Liver (tissue), 9 donors: ENCODE data around the gene TRIP12. TPM values are rescaled to one million over a fixed set of nuclear protein-coding genes. Genes with fewer than 3 reads are reported as not detected.

Source experiments
- DNase-seq: peaks from one replicate; pipeline ENCODE4 v3.0.0-alpha.2; 2017; ENCODE audit warnings: low spot score
- H3K27ac ChIP-seq, 2 donors: one replicate each; pipeline ENCODE4 v1.7.0; 2013; ENCODE audit warnings: inconsistent platforms in 2 of 2, low read length in 2 of 2, control low read depth in 1 of 2, low read depth in 1 of 2, mild to moderate bottlenecking in 1 of 2
- H3K27me3 ChIP-seq, 4 donors: one replicate each; pipeline versions ENCODE4 v1.6.1 to v1.7.0; 2013; ENCODE audit warnings: low read length in 3 of 4, inconsistent platforms in 1 of 4, mild to moderate bottlenecking in 1 of 4, moderate library complexity in 1 of 4; ENCODE audit not compliant: control insufficient read depth in 4 of 4, insufficient read depth in 4 of 4
- H3K36me3 ChIP-seq, 4 donors: one replicate each; pipeline versions ENCODE4 v1.6.1 to v1.7.0; 2013; ENCODE audit warnings: low read length in 3 of 4, mild to moderate bottlenecking in 3 of 4, low read depth in 1 of 4, moderate library complexity in 1 of 4; ENCODE audit not compliant: control insufficient read depth in 4 of 4, insufficient read depth in 3 of 4
- H3K4me1 ChIP-seq, 4 donors: one replicate each; pipeline versions ENCODE4 v1.6.1 to v1.7.0; 2013; ENCODE audit warnings: low read length in 3 of 4, mild to moderate bottlenecking in 3 of 4, moderate library complexity in 1 of 4; ENCODE audit not compliant: control insufficient read depth in 4 of 4, insufficient read depth in 4 of 4
- H3K4me3 ChIP-seq, 3 donors: one replicate each; pipeline versions ENCODE4 v1.6.1 to v1.7.0; 2013; ENCODE audit warnings: low read length in 3 of 3, control low read depth in 1 of 3, low read depth in 1 of 3, mild to moderate bottlenecking in 1 of 3
- H3K9ac ChIP-seq, 2 donors: one replicate each; pipeline ENCODE4 v1.7.0; 2013; ENCODE audit warnings: low read length in 2 of 2, mild to moderate bottlenecking in 2 of 2, moderate library complexity in 2 of 2, control low read depth in 1 of 2, low read depth in 1 of 2
- H3K9me3 ChIP-seq, 4 donors: one replicate each; pipeline versions ENCODE4 v1.6.1 to v1.7.0; 2013; ENCODE audit warnings: low read length in 3 of 4; ENCODE audit not compliant: control insufficient read depth in 4 of 4
- EGR1 ChIP-seq, 2 donors: IDR thresholded peaks; 2 replicates each; pipeline ENCODE4 v1.6.1; 2016 to 2018; ENCODE audit warnings: antibody characterized with exemption in 2 of 2, low read depth in 2 of 2
- FOXA2 ChIP-seq: IDR thresholded peaks from 2 replicates; pipeline ENCODE4 v1.6.1; 2016; ENCODE audit warnings: antibody characterized with exemption
- GABPA ChIP-seq, 2 donors: IDR thresholded peaks in 1 of 2; conservative IDR thresholded peaks in 1 of 2; 2 replicates each; pipeline ENCODE4 v1.6.1; 2016; ENCODE audit warnings: antibody characterized with exemption in 2 of 2, mild to moderate bottlenecking in 1 of 2, moderate library complexity in 1 of 2
- HNF4A ChIP-seq, 2 donors: conservative IDR thresholded peaks; 2 replicates each; pipeline ENCODE4 v1.6.1; 2016; ENCODE audit warnings: antibody characterized with exemption in 2 of 2, mild to moderate bottlenecking in 2 of 2
- HNF4G ChIP-seq: IDR thresholded peaks from 2 replicates; pipeline ENCODE4 v1.6.1; 2016; ENCODE audit warnings: antibody characterized with exemption
- JUND ChIP-seq, 2 donors: IDR thresholded peaks; 2 replicates each; pipeline ENCODE4 v1.6.1; 2016; ENCODE audit warnings: antibody characterized with exemption in 2 of 2
- RAD21 ChIP-seq, 2 donors: IDR thresholded peaks; 2 replicates each; pipeline ENCODE4 v1.6.1; 2016; ENCODE audit warnings: antibody characterized with exemption in 2 of 2, mild to moderate bottlenecking in 2 of 2
- RXRA ChIP-seq, 2 donors: IDR thresholded peaks; 2 replicates each; pipeline ENCODE4 v1.6.1; 2017 to 2018; ENCODE audit warnings: antibody characterized with exemption in 2 of 2, mild to moderate bottlenecking in 1 of 2
- SP1 ChIP-seq: IDR thresholded peaks from 2 replicates; pipeline ENCODE4 v1.6.1; 2018; ENCODE audit warnings: antibody characterized with exemption, mild to moderate bottlenecking
- TAF1 ChIP-seq: conservative IDR thresholded peaks from 2 replicates; pipeline ENCODE4 v1.6.1; 2016; ENCODE audit warnings: antibody characterized with exemption, mild to moderate bottlenecking
- YY1 ChIP-seq: IDR thresholded peaks from 2 replicates; pipeline ENCODE4 v1.6.1; 2016; ENCODE audit warnings: antibody characterized with exemption, mild to moderate bottlenecking
- WGBS: extraction: QIAGEN DNeasy Blood & Tissue Kit; methylation state at CpG from one replicate; pipeline ENCODE4 v1.1.7; 2013; 5-methylcytosine and 5-hydroxymethylcytosine counted together
- polyA plus RNA-seq, 2 donors: library from polyadenylated mRNA; stranded (reverse) in 1 of 2; unstranded in 1 of 2; fragments of 200-250 nt in 1 of 2; fragments of >200 nt in 1 of 2; fragmentation: Nextera tagmentation in 1 of 2; extraction: Ambion mirVana in 1 of 2; gene quantifications; one replicate each; pipeline versions ENCODE4 v1.2.1 to v1.2.3, GENCODE V29; 2013 to 2015
- total RNA-seq, 2 donors: library from RNA; depleted of rRNA; stranded (reverse); fragments of >200 nt; gene quantifications; one replicate each; pipeline ENCODE4 v1.2.3, GENCODE V29; 2014
- TF ChIP-seq, protein P1 (sequence below): IDR thresholded peaks from 2 replicates; pipeline ENCODE4 v1.6.1; 2016; ENCODE audit warnings: antibody characterized with exemption, mild to moderate bottlenecking
- TF ChIP-seq, protein P2 (sequence below): IDR thresholded peaks from 2 replicates; pipeline ENCODE4 v1.6.1; 2016; ENCODE audit warnings: antibody characterized with exemption
- TF ChIP-seq, protein P3 (sequence below): IDR thresholded peaks from 2 replicates; pipeline ENCODE4 v1.6.1; 2016; ENCODE audit warnings: antibody characterized with exemption
- TF ChIP-seq, protein P4 (sequence below): IDR thresholded peaks from 2 replicates; pipeline ENCODE4 v1.6.1; 2016; ENCODE audit warnings: antibody characterized with exemption
- donor health status: healthy.
- donor health status: healthy.
- donor health status: healthy.
- donor health status: healthy.
- donor health status: healthy.

Gene TRIP12
- total and polyA plus RNA-seq, 4 donors, result 13.9 to 128 (median 67.4) TPM

DNA sequence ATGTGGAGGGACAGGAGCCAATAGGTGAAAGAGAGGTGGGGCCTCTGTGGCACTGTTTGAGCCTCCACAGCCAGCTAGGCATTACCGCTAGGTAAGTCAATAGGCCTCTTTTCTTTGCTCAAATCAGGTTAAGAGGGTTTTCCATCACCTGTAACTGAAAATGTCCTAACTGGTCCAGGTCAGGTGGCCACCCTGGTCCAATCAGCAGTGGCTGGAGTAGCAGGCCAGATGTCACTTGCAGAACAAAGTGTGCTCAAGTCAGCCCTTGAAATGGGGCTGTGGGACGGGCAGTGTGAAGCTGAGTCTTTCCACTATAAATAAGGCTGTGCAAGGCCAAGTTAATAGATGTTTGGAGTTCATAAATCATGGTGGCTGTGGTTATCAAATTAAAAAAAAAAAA lies 21.4 kb upstream of the TRIP12 start:
- Histone ChIP-seq H3K4me1 (no peaks in the 10 kb centered on the region), H3K27me3 (no peaks in the 10 kb centered on the region), H3K9ac (no peak overlapping the region), H3K9me3 (no peaks in the 10 kb centered on the region), H3K36me3 (no peaks in the 10 kb centered on the region), H3K4me3 (no peak overlapping the region), H3K27ac (no peak overlapping the region)
- WGBS, result 100% methylated on average over 2 of the region's 2 CpGs
- DNase-seq, result no peak
- TF ChIP-seq RXRA (IDR thresholded peaks at IDR 0.05), result no peak
- no peak for TF ChIP-seq SP1
- no peak for TF ChIP-seq TAF1
- no peak for TF ChIP-seq RAD21 (IDR thresholded peaks at IDR 0.05)
- TF ChIP-seq, protein P1, sequence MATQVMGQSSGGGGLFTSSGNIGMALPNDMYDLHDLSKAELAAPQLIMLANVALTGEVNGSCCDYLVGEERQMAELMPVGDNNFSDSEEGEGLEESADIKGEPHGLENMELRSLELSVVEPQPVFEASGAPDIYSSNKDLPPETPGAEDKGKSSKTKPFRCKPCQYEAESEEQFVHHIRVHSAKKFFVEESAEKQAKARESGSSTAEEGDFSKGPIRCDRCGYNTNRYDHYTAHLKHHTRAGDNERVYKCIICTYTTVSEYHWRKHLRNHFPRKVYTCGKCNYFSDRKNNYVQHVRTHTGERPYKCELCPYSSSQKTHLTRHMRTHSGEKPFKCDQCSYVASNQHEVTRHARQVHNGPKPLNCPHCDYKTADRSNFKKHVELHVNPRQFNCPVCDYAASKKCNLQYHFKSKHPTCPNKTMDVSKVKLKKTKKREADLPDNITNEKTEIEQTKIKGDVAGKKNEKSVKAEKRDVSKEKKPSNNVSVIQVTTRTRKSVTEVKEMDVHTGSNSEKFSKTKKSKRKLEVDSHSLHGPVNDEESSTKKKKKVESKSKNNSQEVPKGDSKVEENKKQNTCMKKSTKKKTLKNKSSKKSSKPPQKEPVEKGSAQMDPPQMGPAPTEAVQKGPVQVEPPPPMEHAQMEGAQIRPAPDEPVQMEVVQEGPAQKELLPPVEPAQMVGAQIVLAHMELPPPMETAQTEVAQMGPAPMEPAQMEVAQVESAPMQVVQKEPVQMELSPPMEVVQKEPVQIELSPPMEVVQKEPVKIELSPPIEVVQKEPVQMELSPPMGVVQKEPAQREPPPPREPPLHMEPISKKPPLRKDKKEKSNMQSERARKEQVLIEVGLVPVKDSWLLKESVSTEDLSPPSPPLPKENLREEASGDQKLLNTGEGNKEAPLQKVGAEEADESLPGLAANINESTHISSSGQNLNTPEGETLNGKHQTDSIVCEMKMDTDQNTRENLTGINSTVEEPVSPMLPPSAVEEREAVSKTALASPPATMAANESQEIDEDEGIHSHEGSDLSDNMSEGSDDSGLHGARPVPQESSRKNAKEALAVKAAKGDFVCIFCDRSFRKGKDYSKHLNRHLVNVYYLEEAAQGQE, result no peak
- TF ChIP-seq HNF4G, result no peak
- TF ChIP-seq EGR1 (IDR thresholded peaks at IDR 0.05; ENCODE audit: low read depth in 2 of 2), result no peak
- no peak for TF ChIP-seq JUND (IDR thresholded peaks at IDR 0.05)
- TF ChIP-seq, protein P2, sequence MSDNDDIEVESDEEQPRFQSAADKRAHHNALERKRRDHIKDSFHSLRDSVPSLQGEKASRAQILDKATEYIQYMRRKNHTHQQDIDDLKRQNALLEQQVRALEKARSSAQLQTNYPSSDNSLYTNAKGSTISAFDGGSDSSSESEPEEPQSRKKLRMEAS, result no peak
- TF ChIP-seq HNF4A (conservative IDR thresholded peaks at IDR 0.05), result no peak
- TF ChIP-seq, protein P3, sequence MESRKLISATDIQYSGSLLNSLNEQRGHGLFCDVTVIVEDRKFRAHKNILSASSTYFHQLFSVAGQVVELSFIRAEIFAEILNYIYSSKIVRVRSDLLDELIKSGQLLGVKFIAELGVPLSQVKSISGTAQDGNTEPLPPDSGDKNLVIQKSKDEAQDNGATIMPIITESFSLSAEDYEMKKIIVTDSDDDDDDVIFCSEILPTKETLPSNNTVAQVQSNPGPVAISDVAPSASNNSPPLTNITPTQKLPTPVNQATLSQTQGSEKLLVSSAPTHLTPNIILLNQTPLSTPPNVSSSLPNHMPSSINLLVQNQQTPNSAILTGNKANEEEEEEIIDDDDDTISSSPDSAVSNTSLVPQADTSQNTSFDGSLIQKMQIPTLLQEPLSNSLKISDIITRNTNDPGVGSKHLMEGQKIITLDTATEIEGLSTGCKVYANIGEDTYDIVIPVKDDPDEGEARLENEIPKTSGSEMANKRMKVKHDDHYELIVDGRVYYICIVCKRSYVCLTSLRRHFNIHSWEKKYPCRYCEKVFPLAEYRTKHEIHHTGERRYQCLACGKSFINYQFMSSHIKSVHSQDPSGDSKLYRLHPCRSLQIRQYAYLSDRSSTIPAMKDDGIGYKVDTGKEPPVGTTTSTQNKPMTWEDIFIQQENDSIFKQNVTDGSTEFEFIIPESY, result no peak
- no peak for TF ChIP-seq YY1
- TF ChIP-seq GABPA (IDR thresholded peaks at IDR 0.05 in 1 of 2, conservative IDR thresholded peaks at IDR 0.05 in 1 of 2), result no peak
- no peak for TF ChIP-seq FOXA2
- TF ChIP-seq, protein P4, sequence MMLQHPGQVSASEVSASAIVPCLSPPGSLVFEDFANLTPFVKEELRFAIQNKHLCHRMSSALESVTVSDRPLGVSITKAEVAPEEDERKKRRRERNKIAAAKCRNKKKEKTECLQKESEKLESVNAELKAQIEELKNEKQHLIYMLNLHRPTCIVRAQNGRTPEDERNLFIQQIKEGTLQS, result no peak

DNA sequence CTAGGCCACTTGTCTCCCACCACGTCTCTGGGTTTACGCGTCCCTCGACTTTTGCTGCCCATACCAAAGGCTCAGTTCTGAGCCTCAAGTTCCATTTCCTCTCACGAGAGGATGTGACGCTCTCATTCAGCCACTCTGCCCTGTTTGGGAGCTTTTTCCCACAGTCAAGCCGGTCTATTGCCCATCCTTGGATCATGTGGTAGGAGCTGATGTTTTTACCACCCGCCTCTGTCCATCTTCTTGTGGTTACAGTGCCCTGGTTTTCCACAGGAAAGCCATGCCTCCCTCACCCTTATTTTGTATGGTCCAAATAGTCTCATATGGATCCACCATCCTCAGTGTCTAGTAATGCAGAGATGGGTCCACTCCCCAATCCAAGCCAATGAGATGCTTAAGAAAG lies 20.9 kb upstream of the TRIP12 start:
- no peak for DNase-seq
- no peak overlapping the region for H3K4me3 ChIP-seq
- H3K36me3 ChIP-seq, result no peaks in the 10 kb centered on the region
- no peak overlapping the region for H3K27ac ChIP-seq
- no peak overlapping the region for H3K9ac ChIP-seq
- H3K27me3 ChIP-seq, result no peaks in the 10 kb centered on the region
- H3K9me3 ChIP-seq, result no peaks in the 10 kb centered on the region
- H3K4me1 ChIP-seq, result no peaks in the 10 kb centered on the region
- TF ChIP-seq GABPA (IDR thresholded peaks at IDR 0.05 in 1 of 2, conservative IDR thresholded peaks at IDR 0.05 in 1 of 2), result no peak
- no peak for TF ChIP-seq RAD21 (IDR thresholded peaks at IDR 0.05)
- TF ChIP-seq RXRA (IDR thresholded peaks at IDR 0.05), result no peak
- TF ChIP-seq, protein P2, result no peak
- no peak for TF ChIP-seq TAF1
- no peak for TF ChIP-seq YY1
- no peak for TF ChIP-seq FOXA2
- TF ChIP-seq, protein P3, result no peak
- 96% methylated on average over 8 of the region's 8 CpGs for WGBS
